Mesothelial cell of epicardium (in vitro differentiated cells): ENCODE data around the gene OR52H1. TPM values are rescaled to one million over a fixed set of nuclear protein-coding genes. Genes with fewer than 3 reads are reported as not detected.

Source experiments
- DNase-seq, 2 experiments: peaks; one replicate each; pipeline ENCODE4 v3.0.0; 2021; ENCODE audit warnings: low spot score in 2 of 2; ENCODE audit not compliant: unreplicated experiment in 2 of 2
- H3K27ac Mint-ChIP-seq: 2 replicates; pipeline ENCODE4 v1.8.0; 2021; ENCODE audit warnings: mixed read lengths
- H3K27me3 Mint-ChIP-seq: 2 replicates; pipeline ENCODE4 v1.8.0; 2021; ENCODE audit warnings: low read depth, mixed read lengths
- H3K36me3 Mint-ChIP-seq: 2 replicates; pipeline ENCODE4 v1.8.0; 2021; ENCODE audit warnings: mixed read lengths
- H3K4me1 Mint-ChIP-seq: 2 replicates; pipeline ENCODE4 v1.8.0; 2021; ENCODE audit warnings: mixed read lengths
- H3K4me3 Mint-ChIP-seq: 2 replicates; pipeline ENCODE4 v1.8.0; 2021; ENCODE audit warnings: mild to moderate bottlenecking, moderate library complexity, mixed read lengths
- H3K9me3 Mint-ChIP-seq: 2 replicates; pipeline ENCODE4 v1.8.0; 2021; ENCODE audit warnings: mixed read lengths
- total RNA-seq: library from RNA; stranded (reverse); gene quantifications from 3 replicates; pipeline ENCODE4 v1.2.1, GENCODE V29; 2021
- TF ChIP-seq, protein P1 (sequence below): fragments of 200-600 bp; sonication (generic); IDR thresholded peaks from one replicate; pipeline ENCODE4 v1.5.0; 2021; ENCODE audit warnings: antibody characterized with exemption; ENCODE audit not compliant: unreplicated experiment

Gene OR52H1
- total RNA-seq, 1 donor from 2014 or later = 1.3 TPM

GRCh38 chr11:5531053-5531831, 17.1 kb downstream of the OR52H1 start:
- no peaks in the 10 kb centered on the region for H3K4me1 Mint-ChIP-seq
- TF ChIP-seq, protein P1, sequence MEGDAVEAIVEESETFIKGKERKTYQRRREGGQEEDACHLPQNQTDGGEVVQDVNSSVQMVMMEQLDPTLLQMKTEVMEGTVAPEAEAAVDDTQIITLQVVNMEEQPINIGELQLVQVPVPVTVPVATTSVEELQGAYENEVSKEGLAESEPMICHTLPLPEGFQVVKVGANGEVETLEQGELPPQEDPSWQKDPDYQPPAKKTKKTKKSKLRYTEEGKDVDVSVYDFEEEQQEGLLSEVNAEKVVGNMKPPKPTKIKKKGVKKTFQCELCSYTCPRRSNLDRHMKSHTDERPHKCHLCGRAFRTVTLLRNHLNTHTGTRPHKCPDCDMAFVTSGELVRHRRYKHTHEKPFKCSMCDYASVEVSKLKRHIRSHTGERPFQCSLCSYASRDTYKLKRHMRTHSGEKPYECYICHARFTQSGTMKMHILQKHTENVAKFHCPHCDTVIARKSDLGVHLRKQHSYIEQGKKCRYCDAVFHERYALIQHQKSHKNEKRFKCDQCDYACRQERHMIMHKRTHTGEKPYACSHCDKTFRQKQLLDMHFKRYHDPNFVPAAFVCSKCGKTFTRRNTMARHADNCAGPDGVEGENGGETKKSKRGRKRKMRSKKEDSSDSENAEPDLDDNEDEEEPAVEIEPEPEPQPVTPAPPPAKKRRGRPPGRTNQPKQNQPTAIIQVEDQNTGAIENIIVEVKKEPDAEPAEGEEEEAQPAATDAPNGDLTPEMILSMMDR = no peak
- no peak overlapping the region for H3K27ac Mint-ChIP-seq
- H3K27me3 Mint-ChIP-seq = peaks cover 11% of the 10 kb centered on the region
- H3K9me3 Mint-ChIP-seq = no peaks in the 10 kb centered on the region
- DNase-seq = no peak
- H3K36me3 Mint-ChIP-seq = no peaks in the 10 kb centered on the region
- H3K4me3 Mint-ChIP-seq = no peak overlapping the region

DNA sequence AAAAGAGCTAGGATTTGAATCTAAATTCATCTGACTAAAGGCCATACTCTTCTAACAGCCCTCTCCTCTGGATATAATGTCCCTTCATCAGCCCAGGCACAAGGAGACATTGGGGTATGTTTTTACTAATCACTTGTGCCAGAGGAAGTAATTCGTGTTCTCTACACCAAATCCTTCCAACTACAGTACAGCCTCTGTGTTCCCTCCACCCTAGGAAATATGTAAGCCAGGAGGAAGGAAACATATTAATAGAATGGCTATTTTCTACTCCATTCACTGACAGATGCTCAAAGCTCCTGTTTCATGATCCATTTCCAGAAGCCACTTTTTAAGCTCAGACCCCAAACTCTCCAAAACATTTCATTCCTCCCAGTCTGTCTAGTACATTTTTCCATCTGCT, 19.8 kb downstream of the OR52H1 start:
- Mint-ChIP-seq H3K4me3 (no peak overlapping the region), H3K27ac (no peak overlapping the region), H3K36me3 (no peaks in the 10 kb centered on the region), H3K9me3 (no peaks in the 10 kb centered on the region), H3K4me1 (no peaks in the 10 kb centered on the region), H3K27me3 (peaks cover 14% of the 10 kb centered on the region)
- TF ChIP-seq, protein P1 = no peak
- no peak for DNase-seq

GRCh38 chr11:5527716-5528115, 20.6 kb downstream of the OR52H1 start:
- TF ChIP-seq, protein P1 = no peak
- Mint-ChIP-seq H3K27ac (no peak overlapping the region), H3K36me3 (no peaks in the 10 kb centered on the region), H3K27me3 (peaks cover 14% of the 10 kb centered on the region), H3K4me1 (no peaks in the 10 kb centered on the region), H3K9me3 (no peaks in the 10 kb centered on the region), H3K4me3 (no peak overlapping the region)
- DNase-seq = no peak

DNA sequence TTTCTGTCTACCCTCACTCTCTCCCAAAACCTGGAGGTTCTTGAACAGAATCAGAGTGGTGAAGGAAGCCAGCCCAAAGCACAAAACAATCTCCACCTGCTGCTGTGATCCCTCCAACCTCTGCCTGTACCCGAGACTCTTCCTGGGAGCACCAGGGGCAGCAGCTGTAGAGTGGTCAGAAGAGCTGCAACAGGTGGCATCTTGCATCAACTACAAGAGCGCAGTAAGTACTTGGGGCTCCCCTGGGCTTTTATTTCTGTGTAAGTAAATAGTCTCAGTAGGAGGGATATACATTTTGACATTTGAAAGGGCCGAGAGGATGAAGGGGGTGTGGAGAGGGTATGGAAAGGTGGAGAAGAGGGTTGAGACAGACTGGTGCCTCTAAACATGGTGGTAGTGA, 23.6 kb downstream of the OR52H1 start:
- DNase-seq = no peak
- no peaks in the 10 kb centered on the region for H3K4me1 Mint-ChIP-seq
- H3K4me3 Mint-ChIP-seq = no peak overlapping the region
- no peak overlapping the region for H3K27ac Mint-ChIP-seq
- H3K36me3 Mint-ChIP-seq = no peaks in the 10 kb centered on the region
- TF ChIP-seq, protein P1 = no peak
- peaks cover 9% of the 10 kb centered on the region for H3K27me3 Mint-ChIP-seq
- no peaks in the 10 kb centered on the region for H3K9me3 Mint-ChIP-seq

DNA sequence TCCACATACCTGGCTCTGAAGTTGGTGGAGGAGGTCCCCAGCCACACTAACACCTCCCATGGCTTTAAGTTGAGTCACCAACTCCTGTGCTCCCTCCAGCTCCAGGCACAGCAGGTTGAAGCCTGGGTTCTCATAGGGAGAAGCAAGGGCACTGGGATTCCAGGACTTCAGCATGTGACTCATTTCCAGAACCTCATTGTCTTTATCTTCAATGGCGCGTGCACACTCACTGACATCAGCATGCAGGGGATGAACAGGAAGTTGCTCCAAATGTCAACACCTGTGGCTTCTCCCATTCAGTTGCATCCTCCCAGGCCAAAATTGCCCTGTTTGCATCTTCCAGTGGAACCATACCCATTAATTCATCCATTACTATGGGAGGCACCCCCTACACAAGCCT, 26.0 kb downstream of the OR52H1 start:
- no peak overlapping the region for H3K4me3 Mint-ChIP-seq
- H3K27ac Mint-ChIP-seq = no peak overlapping the region
- no peak for DNase-seq

More for the DNA sequence above, 26.0 kb downstream of the OR52H1 start:
- Mint-ChIP-seq H3K27me3 (peaks cover 8% of the 10 kb centered on the region), H3K9me3 (no peaks in the 10 kb centered on the region), H3K4me1 (no peaks in the 10 kb centered on the region), H3K36me3 (no peaks in the 10 kb centered on the region)
- TF ChIP-seq, protein P1 = no peak
